Upper lobe of right lung (tissue), 1 donor: ENCODE measurements around the gene MUC20. TPM values are rescaled to one million over a fixed set of nuclear protein-coding genes. Genes with fewer than 3 reads are reported as not detected.
"Not testable (repeated sequence)": the region's sequence is repeated elsewhere in the genome, so short reads cannot be mapped to it uniquely, and the experiment has no call there.

Source experiments
- ATAC-seq: fragments of 200-7000 bp; cut with Tn5 transposase; one replicate; pipeline ENCODE4 v1.9.1; 2020; ENCODE audit warnings: mild to moderate bottlenecking, moderate library complexity
- DNase-seq: peaks from one replicate; pipeline ENCODE4 v3.0.0-alpha.2; 2020
- H3K27ac ChIP-seq: fragments of 200-600 bp; one replicate; pipeline ENCODE4 v1.8.0; 2022
- H3K27me3 ChIP-seq: fragments of 200-600 bp; one replicate; pipeline ENCODE4 v1.8.0; 2022; ENCODE audit warnings: mild to moderate bottlenecking
- H3K36me3 ChIP-seq: fragments of 200-600 bp; one replicate; pipeline ENCODE4 v1.8.0; 2022
- H3K4me1 ChIP-seq: fragments of 200-600 bp; one replicate; pipeline ENCODE4 v1.8.0; 2022
- H3K4me3 ChIP-seq: fragments of 200-600 bp; one replicate; pipeline ENCODE4 v1.8.0; 2022; ENCODE audit warnings: mild to moderate bottlenecking
- H3K9me3 ChIP-seq: fragments of 200-600 bp; one replicate; pipeline ENCODE4 v1.8.0; 2022
- CTCF ChIP-seq: fragments of 200-600 bp; IDR thresholded peaks from one replicate; pipeline ENCODE4 v1.8.0; 2022; ENCODE audit warnings: antibody characterized with exemption
- intact Hi-C: fragments of 100-400 bp; cut with DNase I; formaldehyde crosslinking; loops from one replicate; pipeline ENCODE4 v1.11.0; 2022
- total RNA-seq: library from RNA; stranded (reverse); fragmentation: NEBNext Ultra II Directional; extraction: Animal tissue kit (Norgen Biotek cat#: 25700); gene quantifications from one replicate; pipeline ENCODE4 v1.2.1, GENCODE V29; 2021
- donor health status: DM: no; HTN: yes; CAD: no; lungs with severe emphysema.

Gene MUC20
- total RNA-seq, 1 donor from 2014 or later, result 14.7 TPM

- no peak for TF ChIP-seq CTCF
- Histone ChIP-seq H3K9me3 (no peaks in the 10 kb centered on the region), H3K36me3 (peaks cover 35% of the 10 kb centered on the region), H3K4me3 (no peak overlapping the region), H3K4me1 (no peaks in the 10 kb centered on the region), H3K27me3 (no peaks in the 10 kb centered on the region), H3K27ac (no peak overlapping the region)
- intact Hi-C loops, result no loop called here
- ATAC-seq (no peak), DNase-seq (no peak)
Observed at GRCh38 chr3:195709676-195710085, 11.1 kb upstream of the MUC20 start.

- H3K9me3 ChIP-seq, H3K4me1 ChIP-seq, DNase-seq, intact Hi-C loops, ATAC-seq, H3K4me3 ChIP-seq, H3K27me3 ChIP-seq, H3K27ac ChIP-seq: not testable (repeated sequence)
- H3K36me3 ChIP-seq, result peaks cover 41% of the 10 kb centered on the region
Observed at GRCh38 chr3:195710126-195710905, 10.5 kb upstream of the MUC20 start.

- peaks cover 48% of the 10 kb centered on the region for H3K36me3 ChIP-seq
- H3K9me3 ChIP-seq, H3K4me3 ChIP-seq, H3K27me3 ChIP-seq, H3K4me1 ChIP-seq, H3K27ac ChIP-seq, intact Hi-C loops, DNase-seq: not testable (repeated sequence)
- peak; percentile 21 for ATAC-seq
Observed at GRCh38 chr3:195711091-195711812, 9.5 kb upstream of the MUC20 start.

- no peak overlapping the region for H3K4me3 ChIP-seq
- no peak for DNase-seq
- H3K27ac ChIP-seq, result no peak overlapping the region
- TF ChIP-seq CTCF, result no peak
- no peaks in the 10 kb centered on the region for H3K4me1 ChIP-seq
- no peaks in the 10 kb centered on the region for H3K27me3 ChIP-seq
- H3K36me3 ChIP-seq, result peaks cover 48% of the 10 kb centered on the region
- H3K9me3 ChIP-seq, result no peaks in the 10 kb centered on the region
- intact Hi-C loops, result no loop called here
- ATAC-seq, result no peak
Observed at GRCh38 chr3:195711813-195712534, 8.8 kb upstream of the MUC20 start.

- H3K9me3 ChIP-seq, H3K4me1 ChIP-seq, H3K4me3 ChIP-seq, intact Hi-C loops, H3K27ac ChIP-seq, DNase-seq, H3K27me3 ChIP-seq, ATAC-seq: not testable (repeated sequence)
- H3K36me3 ChIP-seq, result peaks cover 48% of the 10 kb centered on the region
Observed at GRCh38 chr3:195712535-195712910, 8.3 kb upstream of the MUC20 start.

GRCh38 chr3:195713150-195713549, 7.6 kb upstream of the MUC20 start:
- H3K4me1 ChIP-seq, DNase-seq, H3K27ac ChIP-seq, H3K4me3 ChIP-seq, ATAC-seq, H3K27me3 ChIP-seq, intact Hi-C loops, H3K9me3 ChIP-seq: not testable (repeated sequence)
- H3K36me3 ChIP-seq, result peaks cover 45% of the 10 kb centered on the region

- no peaks in the 10 kb centered on the region for H3K4me1 ChIP-seq
- no peak for TF ChIP-seq CTCF
- no peak for DNase-seq
- ATAC-seq, result no peak
- H3K27ac ChIP-seq, result no peak overlapping the region
- H3K9me3 ChIP-seq, result no peaks in the 10 kb centered on the region
- no peaks in the 10 kb centered on the region for H3K27me3 ChIP-seq
- peaks cover 33% of the 10 kb centered on the region for H3K36me3 ChIP-seq
- no peak overlapping the region for H3K4me3 ChIP-seq
- intact Hi-C loops, result no loop called here
Observed at GRCh38 chr3:195714380-195715011, 6.3 kb upstream of the MUC20 start.
